Uterus (tissue), 4 donors: ENCODE measurements around the gene BLTP3B. TPM values are rescaled to one million over a fixed set of nuclear protein-coding genes. Genes with fewer than 3 reads are reported as not detected.

Source experiments
- DNase-seq, 2 donors: peaks; one replicate each; pipeline ENCODE4 v3.0.0-alpha.2; 2019 to 2020
- H3K27ac ChIP-seq, 2 donors: fragments of 200-600 bp; sonication (generic); 1 replicate in 1 of 2; 2 replicates in 1 of 2; pipeline ENCODE4 v1.5.1; 2016 to 2018
- H3K27me3 ChIP-seq, 2 donors: fragments of 200-600 bp; sonication (generic); one replicate each; pipeline ENCODE4 v1.5.1; 2018 to 2019; ENCODE audit warnings: control low read depth in 1 of 2
- H3K36me3 ChIP-seq, 2 donors: fragments of 200-600 bp; sonication (generic); one replicate each; pipeline ENCODE4 v1.5.1; 2019; ENCODE audit warnings: control low read depth in 1 of 2
- H3K4me1 ChIP-seq, 2 donors: fragments of 200-600 bp; sonication (generic); one replicate each; pipeline ENCODE4 v1.5.1; 2018 to 2019; ENCODE audit warnings: control low read depth in 1 of 2
- H3K4me3 ChIP-seq, 2 donors: fragments of 200-600 bp; sonication (generic); 1 replicate in 1 of 2; 2 replicates in 1 of 2; pipeline ENCODE4 v1.5.1; 2018 to 2019; ENCODE audit warnings: mild to moderate bottlenecking in 1 of 2
- H3K9me3 ChIP-seq, 2 donors: fragments of 200-600 bp; sonication (generic); one replicate each; pipeline ENCODE4 v1.5.1; 2019; ENCODE audit warnings: control low read depth in 1 of 2
- POLR2A ChIP-seq, 2 donors: fragments of 450-650 bp; IDR thresholded peaks; one replicate each; pipeline ENCODE4 v1.6.1; 2016; ENCODE audit warnings: antibody characterized with exemption in 2 of 2, mild to moderate bottlenecking in 1 of 2, moderate library complexity in 1 of 2
- intact Hi-C: fragments of 100-400 bp; cut with DNase I; formaldehyde crosslinking; loops from one replicate; pipeline ENCODE4 v1.15.1; 2023; ENCODE audit warnings: low total_unique reads
- total RNA-seq, 4 donors: library from RNA; depleted of rRNA in 3 of 4; stranded (reverse); fragments of >200 nt in 3 of 4; gene quantifications; one replicate each; pipeline versions ENCODE4 v1.1.0 to v1.2.4, GENCODE V29; 2014 to 2023
- TF ChIP-seq, protein P1 (sequence below), 4 experiments: fragments of 200-600 bp in 2 of 4; fragments of 450-650 bp in 2 of 4; sonication (generic) in 2 of 4; IDR thresholded peaks; one replicate each; pipeline ENCODE4 v1.5.1; 2016 to 2019; ENCODE audit warnings: antibody characterized with exemption in 4 of 4, mild to moderate bottlenecking in 2 of 4, moderate library complexity in 1 of 4
- donor health status: DM: yes; HTN: yes; CAD: no.

The BLTP3B gene
- total RNA-seq, 4 donors from 2014 or later, result 9.7 to 42.0 (median 25.1) TPM

DNA sequence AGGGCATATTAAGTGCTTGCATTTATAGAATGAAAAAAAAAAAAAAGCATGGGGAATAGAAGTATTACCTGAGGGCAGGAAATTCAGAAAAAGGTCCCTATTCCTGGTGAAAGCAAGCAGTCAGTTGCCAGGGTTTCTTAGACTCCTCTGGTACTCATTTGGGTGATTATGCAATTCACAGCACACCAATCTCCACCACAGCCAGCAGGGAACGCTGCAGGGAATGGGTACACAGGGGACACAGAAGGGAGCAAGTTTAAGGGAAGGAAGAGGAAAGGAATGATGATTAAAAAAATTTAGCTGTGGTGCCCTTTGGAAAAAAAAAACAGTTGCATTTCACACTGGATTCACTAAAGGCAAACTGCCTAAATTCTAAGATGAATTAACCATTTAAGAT lies 14.2 kb downstream of the BLTP3B start:
- peaks cover 5 to 6% of the 10 kb centered on the region in 2 donors for H3K4me1 ChIP-seq
- intact Hi-C loops, result no loop called here
- DNase-seq, result peak in 1 of 2 donors; percentile 32
- H3K27ac ChIP-seq, result no peak overlapping the region
- no peak overlapping the region for H3K4me3 ChIP-seq
- no peaks in the 10 kb centered on the region for H3K27me3 ChIP-seq
- H3K9me3 ChIP-seq, result no peaks in the 10 kb centered on the region
- H3K36me3 ChIP-seq, result no peaks in the 10 kb centered on the region
- TF ChIP-seq, protein P1, sequence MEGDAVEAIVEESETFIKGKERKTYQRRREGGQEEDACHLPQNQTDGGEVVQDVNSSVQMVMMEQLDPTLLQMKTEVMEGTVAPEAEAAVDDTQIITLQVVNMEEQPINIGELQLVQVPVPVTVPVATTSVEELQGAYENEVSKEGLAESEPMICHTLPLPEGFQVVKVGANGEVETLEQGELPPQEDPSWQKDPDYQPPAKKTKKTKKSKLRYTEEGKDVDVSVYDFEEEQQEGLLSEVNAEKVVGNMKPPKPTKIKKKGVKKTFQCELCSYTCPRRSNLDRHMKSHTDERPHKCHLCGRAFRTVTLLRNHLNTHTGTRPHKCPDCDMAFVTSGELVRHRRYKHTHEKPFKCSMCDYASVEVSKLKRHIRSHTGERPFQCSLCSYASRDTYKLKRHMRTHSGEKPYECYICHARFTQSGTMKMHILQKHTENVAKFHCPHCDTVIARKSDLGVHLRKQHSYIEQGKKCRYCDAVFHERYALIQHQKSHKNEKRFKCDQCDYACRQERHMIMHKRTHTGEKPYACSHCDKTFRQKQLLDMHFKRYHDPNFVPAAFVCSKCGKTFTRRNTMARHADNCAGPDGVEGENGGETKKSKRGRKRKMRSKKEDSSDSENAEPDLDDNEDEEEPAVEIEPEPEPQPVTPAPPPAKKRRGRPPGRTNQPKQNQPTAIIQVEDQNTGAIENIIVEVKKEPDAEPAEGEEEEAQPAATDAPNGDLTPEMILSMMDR (IDR thresholded peaks at IDR 0.05), result peak in 1 of 4 experiments; percentile 13
- no peak for TF ChIP-seq POLR2A (IDR thresholded peaks at IDR 0.05)

DNA sequence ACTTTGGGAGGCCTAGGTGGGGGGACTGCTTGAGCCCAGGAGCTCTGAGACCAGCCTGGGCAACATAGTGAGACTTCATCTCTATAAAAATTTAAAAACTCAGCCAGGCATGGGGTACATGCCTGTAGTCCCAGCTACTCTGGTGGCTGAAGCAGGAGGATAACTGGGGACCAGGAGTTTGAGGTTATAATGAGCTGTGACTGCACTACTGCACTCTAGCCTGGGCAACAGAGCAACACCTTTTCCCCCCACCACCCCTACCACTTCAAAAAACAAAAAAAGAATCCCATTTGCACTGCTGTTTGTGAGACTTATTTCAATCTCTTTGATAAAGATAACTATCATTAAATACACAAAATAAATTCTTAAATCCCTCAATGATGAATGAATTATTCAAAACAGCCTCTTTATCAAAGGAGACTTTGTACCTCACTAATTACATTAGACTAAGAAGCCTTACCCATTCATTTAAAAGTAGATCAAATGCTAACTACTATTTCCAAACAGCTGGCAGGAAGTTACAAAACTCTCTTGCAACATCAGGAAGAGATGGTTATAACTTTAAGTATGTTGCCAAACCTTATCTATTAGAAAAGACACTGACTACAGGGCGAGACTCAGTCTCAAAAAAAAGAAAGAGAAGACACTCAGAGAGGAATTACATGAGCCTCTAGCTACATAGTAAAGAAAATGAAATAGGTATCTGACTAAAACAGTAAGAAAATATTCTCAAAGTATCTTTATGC lies 14.7 kb downstream of the BLTP3B start:
- Histone ChIP-seq H3K4me1 (peaks cover 5 to 6% of the 10 kb centered on the region in 2 donors), H3K4me3 (no peak overlapping the region), H3K27ac (no peak overlapping the region), H3K36me3 (no peaks in the 10 kb centered on the region), H3K27me3 (no peaks in the 10 kb centered on the region), H3K9me3 (no peaks in the 10 kb centered on the region)
- TF ChIP-seq, protein P1 (IDR thresholded peaks at IDR 0.05), result no peak
- no peak for TF ChIP-seq POLR2A (IDR thresholded peaks at IDR 0.05)
- peak in 1 of 2 donors; percentile 28 for DNase-seq
- intact Hi-C loops, result no loop called here

DNA sequence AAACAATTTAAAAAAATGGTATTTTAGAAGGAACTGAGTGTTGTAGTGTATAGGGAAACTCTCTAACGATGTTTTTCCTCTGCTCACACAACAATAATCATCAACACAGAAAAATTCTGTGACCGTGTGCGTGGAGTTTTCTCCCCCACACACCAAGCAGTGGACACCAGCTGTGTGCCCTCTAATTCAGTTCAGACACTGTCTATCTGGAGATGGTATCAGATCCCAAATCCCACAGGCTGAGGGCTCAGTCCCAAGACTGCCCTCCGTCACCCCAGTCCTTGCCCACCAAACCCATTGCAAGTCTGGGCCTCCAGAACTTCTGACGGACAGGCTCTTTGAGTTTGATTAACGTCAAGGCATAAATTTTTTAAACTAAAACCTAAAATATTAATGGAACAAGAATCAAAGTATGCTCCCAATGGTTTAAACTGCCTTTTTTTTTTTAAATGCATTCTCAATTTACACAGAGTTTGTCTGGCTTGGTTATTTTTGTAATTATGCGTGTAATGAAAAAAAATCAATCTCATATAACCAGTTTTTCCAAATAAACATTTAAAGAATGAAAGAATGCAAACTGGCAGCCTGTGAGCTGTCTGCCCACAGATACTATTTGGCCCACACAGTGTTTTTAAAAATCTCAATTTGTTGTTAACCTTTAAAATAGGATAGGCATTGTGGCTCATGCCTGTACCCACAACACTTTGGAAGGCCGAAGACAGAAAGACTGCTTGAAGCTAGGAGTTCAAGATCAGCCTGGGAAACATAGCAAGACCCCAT lies 19.2 kb downstream of the BLTP3B start:
- Histone ChIP-seq H3K36me3 (no peaks in the 10 kb centered on the region), H3K4me1 (peaks cover 4 to 6% of the 10 kb centered on the region in 2 donors), H3K9me3 (peaks cover 0 to 10% of the 10 kb centered on the region in 2 donors), H3K27me3 (no peaks in the 10 kb centered on the region), H3K4me3 (no peak overlapping the region), H3K27ac (no peak overlapping the region)
- no peak for DNase-seq
- TF ChIP-seq POLR2A (IDR thresholded peaks at IDR 0.05), result no peak
- TF ChIP-seq, protein P1 (IDR thresholded peaks at IDR 0.05), result no peak
- intact Hi-C loops, result no loop called here

DNA sequence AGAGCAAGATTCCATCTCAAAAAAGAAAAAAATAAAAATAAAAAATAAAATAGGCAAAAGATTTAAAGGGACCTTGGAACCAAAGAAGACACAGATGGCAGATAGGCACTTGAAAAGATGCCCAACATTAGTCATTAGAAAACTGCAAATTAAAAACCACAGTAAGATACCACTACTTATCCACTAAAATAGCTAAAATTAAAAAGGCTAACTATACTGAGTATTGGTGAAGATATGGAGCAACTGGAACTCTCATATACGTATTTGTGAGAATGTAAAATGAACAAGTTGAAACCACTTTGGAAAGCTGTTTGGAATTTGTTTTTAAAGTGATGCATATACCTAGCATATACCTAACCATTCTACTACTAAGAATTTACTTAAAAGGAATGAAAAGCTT lies 22.3 kb downstream of the BLTP3B start:
- no peak for DNase-seq
- no peaks in the 10 kb centered on the region for H3K27me3 ChIP-seq
- no peaks in the 10 kb centered on the region for H3K36me3 ChIP-seq
- H3K4me1 ChIP-seq, result no peaks in the 10 kb centered on the region
- intact Hi-C loops, result no loop called here
- H3K27ac ChIP-seq, result no peak overlapping the region
- TF ChIP-seq, protein P1 (IDR thresholded peaks at IDR 0.05), result no peak
- TF ChIP-seq POLR2A (IDR thresholded peaks at IDR 0.05), result no peak
- H3K9me3 ChIP-seq, result peaks cover 0 to 10% of the 10 kb centered on the region in 2 donors
- no peak overlapping the region for H3K4me3 ChIP-seq

DNA sequence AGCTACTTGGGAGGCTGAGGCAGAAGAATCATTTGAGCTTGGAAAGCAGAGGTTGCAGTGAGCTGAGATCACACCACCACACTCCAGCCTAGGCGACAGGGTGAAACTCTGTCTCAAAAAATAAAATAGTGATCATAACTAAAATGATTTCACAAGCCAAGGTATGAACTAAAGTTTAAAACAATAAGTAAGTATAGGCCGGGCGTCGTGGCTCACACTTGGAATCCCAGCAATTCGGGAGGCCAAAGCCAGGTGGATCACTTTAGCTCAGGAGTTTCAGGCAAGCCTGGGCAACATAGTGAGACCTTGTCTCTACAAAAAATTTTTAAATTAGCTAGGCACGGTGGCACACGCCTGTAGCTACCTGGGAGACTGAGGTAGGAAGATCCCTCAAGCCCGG lies 27.4 kb downstream of the BLTP3B start:
- TF ChIP-seq, protein P1 (IDR thresholded peaks at IDR 0.05), result no peak
- TF ChIP-seq POLR2A (IDR thresholded peaks at IDR 0.05), result no peak
- H3K27me3 ChIP-seq, result no peaks in the 10 kb centered on the region

More for the DNA sequence above, 27.4 kb downstream of the BLTP3B start:
- peaks cover 0 to 5% of the 10 kb centered on the region in 2 donors for H3K9me3 ChIP-seq
- no peak overlapping the region for H3K27ac ChIP-seq
- no peak for DNase-seq
- H3K4me1 ChIP-seq, result no peaks in the 10 kb centered on the region
- H3K4me3 ChIP-seq, result no peak overlapping the region
- intact Hi-C loops, result no loop called here
- no peaks in the 10 kb centered on the region for H3K36me3 ChIP-seq
